ENCODE measurements around the gene KRTAP4-11.
"Not testable (repeated sequence)": the region's sequence is repeated elsewhere in the genome, so short reads cannot be mapped to it uniquely, and the experiment has no call there.

The KRTAP4-11 gene

DNA sequence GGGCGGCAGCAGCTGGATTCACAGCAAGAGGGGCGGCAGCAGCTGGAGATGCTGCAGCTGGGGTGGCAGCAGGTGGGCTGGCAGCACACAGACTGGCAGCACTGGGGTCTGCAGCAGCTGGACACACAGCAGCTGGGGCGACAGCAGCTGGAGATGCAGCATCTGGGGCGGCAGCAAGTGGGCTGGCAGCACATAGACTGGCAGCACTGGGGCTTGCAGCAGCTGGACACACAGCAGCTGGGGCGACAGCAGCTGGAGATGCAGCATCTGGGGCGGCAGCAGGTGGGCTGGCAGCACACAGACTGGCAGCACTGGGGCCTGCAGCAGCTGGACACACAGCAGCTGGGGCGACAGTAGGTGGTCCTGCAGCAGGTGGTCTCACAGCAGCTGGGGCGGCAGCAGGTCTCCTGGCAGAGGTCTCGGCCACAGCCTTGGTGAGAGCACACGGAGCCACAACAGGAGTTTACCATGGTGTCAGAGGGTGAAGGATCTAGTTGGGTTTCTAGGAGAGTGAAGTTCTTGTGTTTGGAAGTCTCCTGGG lies at the start of gene KRTAP4-11:
TSS of gene KRTAP4-11 (minus strand) at position 528 of the 541 bp plus-strand sequence. CDS start at position 470, 58 bp downstream.
- TF ChIP-seq, protein P1, sequence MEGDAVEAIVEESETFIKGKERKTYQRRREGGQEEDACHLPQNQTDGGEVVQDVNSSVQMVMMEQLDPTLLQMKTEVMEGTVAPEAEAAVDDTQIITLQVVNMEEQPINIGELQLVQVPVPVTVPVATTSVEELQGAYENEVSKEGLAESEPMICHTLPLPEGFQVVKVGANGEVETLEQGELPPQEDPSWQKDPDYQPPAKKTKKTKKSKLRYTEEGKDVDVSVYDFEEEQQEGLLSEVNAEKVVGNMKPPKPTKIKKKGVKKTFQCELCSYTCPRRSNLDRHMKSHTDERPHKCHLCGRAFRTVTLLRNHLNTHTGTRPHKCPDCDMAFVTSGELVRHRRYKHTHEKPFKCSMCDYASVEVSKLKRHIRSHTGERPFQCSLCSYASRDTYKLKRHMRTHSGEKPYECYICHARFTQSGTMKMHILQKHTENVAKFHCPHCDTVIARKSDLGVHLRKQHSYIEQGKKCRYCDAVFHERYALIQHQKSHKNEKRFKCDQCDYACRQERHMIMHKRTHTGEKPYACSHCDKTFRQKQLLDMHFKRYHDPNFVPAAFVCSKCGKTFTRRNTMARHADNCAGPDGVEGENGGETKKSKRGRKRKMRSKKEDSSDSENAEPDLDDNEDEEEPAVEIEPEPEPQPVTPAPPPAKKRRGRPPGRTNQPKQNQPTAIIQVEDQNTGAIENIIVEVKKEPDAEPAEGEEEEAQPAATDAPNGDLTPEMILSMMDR (IDR thresholded peaks at IDR 0.05) = not testable (repeated sequence)

DNA sequence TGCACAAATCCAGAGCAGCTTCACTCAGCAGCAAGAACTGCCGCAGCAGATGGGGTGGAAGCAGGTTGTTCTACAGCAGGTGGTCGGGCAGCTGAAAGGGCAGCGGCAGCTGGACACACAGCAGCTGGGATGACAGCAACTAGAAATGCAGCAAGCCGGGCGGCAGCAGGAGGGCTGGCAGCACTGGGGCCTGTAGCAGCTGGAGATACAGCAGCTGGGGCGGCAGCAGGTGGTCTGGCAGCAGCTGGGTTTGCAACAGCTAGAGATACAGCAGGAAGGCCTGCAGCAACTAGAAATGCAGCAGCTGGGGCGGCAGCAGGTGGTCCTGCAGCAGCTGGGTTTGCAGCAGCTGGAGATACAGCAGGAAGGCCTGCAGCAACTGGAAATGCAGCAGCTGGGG lies 49.4 kb upstream of the KRTAP4-11 start:
- TF ChIP-seq, protein P1 (IDR thresholded peaks at IDR 0.05) = no peak

DNA sequence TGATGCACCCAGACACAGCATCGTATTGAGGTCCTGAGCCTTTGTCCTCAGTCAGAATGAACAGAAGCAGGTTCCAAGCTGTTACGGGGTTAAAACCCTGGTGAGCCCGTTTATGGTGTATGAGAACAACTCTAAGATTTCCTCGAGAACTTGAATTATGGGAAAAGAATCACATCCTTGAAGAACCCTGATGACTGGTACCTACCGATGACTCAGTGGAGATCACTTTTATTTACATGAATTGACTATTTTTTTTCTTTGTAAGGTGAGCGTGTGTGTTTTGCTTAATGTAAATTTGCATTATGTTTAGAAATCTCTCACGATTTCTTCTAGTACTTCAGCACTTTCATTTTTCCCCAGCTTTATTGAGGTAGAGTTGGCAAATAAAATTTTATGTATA lies 45.7 kb upstream of the KRTAP4-11 start:
- TF ChIP-seq, protein P1 (IDR thresholded peaks at IDR 0.05) = no peak

DNA sequence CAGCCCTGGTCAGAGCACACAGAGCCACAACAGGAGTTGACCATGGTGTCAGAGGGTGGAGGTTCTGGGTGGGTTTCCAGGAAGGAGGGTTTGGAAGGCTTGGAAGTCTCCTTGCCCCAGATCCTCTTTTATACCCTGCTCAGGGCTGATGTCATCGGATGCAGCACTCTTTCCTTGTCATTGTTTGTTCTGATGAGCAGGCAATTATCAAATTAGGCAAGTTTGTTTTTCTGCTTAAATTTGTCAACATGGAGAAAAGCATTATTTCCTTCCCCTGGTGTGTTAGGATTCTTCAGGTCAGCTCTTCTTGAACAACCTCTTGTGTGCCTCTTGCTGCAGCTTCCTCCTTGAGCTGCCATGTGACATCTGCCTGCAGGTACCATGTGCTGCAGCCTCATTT lies 42.5 kb upstream of the KRTAP4-11 start, which contains the start of gene KRTAP4-4:
TSS of gene KRTAP4-4 (minus strand) at position 101 of the 400 bp plus-strand sequence. CDS start at position 44, 57 bp downstream.
- TF ChIP-seq, protein P1 (IDR thresholded peaks at IDR 0.05) = no peak

DNA sequence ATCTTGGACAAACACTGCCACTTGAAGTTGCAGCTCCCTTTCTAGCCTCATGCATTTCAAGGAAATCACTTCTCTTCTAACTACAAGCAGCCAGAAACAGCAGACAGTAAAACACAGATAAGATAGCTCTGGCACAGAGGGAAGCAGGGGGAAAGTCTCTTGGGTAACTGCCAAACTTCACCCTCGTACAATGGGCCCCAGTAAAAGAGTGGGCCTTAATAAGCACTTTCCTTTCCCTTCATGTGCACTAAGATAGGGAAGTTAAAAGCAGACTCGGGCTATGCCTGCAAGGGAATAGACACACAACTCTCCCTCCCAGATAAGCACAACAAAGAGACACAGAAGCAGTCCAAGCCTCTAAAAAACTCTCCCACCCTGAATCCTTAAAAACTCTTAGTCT lies 35.7 kb upstream of the KRTAP4-11 start:
- TF ChIP-seq, protein P1 (IDR thresholded peaks at IDR 0.05) = no peak

DNA sequence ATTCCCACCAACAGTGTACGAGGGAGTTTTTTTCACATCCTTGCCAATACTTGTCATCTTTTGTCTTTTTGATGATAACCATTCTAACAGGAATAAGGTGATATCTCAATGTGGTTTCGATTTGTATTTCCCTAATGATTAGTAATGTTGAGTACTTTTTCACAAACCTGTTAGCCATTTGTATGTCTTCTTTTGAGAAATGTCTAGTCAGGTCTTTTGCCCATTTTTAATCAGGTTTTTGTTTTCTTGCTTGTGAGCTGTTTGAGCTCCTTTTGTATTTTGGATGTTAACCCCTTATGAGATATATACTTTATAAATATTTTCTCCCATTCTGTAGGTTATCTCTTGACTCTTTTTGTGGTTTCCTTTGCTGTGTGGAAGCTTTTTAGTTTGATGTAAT lies 33.4 kb upstream of the KRTAP4-11 start:
- TF ChIP-seq, protein P1 (IDR thresholded peaks at IDR 0.05) = no peak

DNA sequence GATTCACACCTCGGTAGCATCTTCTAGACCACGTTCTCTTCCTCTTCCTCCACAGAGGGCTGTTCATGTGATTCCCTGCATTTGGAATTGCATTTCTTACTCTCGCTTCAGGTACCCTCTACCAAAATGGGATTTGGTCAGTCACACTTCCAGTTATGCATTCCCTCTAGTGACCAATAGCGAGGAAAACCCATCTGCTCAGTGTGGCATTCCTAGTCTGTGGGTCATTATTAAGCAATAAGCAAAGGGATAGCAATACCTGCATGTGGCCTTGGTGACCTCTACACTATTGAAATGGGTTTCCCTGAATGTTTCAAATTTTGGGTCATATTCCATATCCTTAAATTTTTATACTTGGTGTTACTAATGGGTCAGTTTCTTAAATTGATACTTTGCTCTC lies 31.9 kb upstream of the KRTAP4-11 start:
- TF ChIP-seq, protein P1 (IDR thresholded peaks at IDR 0.05) = no peak

DNA sequence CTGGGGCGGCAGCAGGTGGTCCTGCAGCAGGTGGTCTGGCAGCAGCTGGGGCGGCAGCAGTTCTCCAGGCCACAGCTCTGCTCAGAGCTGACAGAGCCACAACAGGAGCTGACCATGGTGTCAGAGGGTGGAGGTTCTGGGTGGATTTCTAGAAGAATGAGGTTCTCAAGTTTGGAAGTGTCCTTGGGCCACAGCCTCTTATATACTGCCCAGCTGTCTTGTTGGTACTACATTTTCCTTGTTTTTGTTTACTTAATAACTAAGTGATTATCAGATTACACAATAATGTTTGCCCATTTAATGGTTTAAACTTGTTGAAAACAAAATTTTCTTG lies 31.4 kb upstream of the KRTAP4-11 start, which contains the start of gene KRTAP4-5:
TSS of gene KRTAP4-5 (minus strand) at position 174 of the 334 bp plus-strand sequence. CDS start at position 116, 58 bp downstream.
- TF ChIP-seq, protein P1 (IDR thresholded peaks at IDR 0.05) = no peak
